ENCODE data around the gene BTBD16.

The BTBD16 gene

DNA sequence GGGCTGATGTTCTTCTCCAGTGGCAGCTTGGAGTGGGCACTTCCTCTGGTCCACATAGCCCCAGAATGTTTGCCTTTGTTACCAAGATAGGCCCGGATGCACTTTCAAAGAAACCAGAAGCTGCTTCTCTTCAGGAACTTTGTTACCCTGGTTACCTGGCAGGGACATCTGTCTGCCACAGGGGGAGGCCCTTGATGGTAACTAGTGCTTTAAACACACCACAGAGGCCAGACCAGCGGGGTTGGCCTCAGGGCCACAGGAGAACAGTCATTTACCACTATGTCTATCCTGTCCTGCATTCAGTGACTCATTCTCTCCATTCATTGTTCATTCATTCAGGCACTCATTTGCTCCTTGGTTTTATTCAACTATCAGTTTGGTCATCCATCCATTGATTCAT is 91.5 kb downstream of the BTBD16 start:
- Histone ChIP-seq H3K27ac (ENCODE audit: low read depth, low read length) (no peak overlapping the region), H3K9me3 (ENCODE audit: insufficient read depth, low read depth, low read length) (0 out of 2 replicates have a peak, but pooled peaks cover 4% of the 10 kb centered on the region), H3K27me3 (ENCODE audit: insufficient read depth, low read length) (no peaks in the 10 kb centered on the region), H3K4me1 (ENCODE audit: insufficient read depth, low read length) (no peaks in the 10 kb centered on the region), H3K4me3 (ENCODE audit: low read length) (no peak overlapping the region), H3K36me3 (ENCODE audit: insufficient read depth, low read length) (no peaks in the 10 kb centered on the region), H3K9ac (ENCODE audit: low read depth, low read length) (no peak overlapping the region)
- WGBS = 56% methylated on average over 2 of the region's 2 CpGs

DNA sequence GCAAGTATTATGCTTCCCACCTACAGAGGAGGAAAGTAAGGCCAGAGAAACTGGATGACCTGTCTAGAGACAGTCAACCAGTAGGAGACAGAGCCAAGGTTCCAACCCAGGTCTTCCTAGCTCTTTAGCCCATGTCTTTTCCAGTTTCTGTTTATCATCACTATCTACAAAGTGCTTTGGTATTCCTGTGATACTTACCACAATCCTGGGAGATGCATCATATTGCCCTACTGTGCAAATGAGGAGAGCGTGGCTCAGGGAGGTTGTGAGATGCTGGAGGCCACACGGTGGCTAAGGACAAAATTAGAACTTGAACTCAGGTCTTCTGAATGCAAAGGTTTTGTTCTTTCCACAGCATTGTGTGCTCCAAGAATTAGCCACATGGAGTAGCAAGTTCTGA is 92.2 kb downstream of the BTBD16 start:
- WGBS = 89% methylated on average over 2 of the region's 2 CpGs
- Histone ChIP-seq H3K9ac (ENCODE audit: low read depth, low read length) (no peak overlapping the region), H3K4me1 (ENCODE audit: insufficient read depth, low read length) (peaks cover 3% of the 10 kb centered on the region; the same call in 1 of the 2 replicates), H3K36me3 (ENCODE audit: insufficient read depth, low read length) (no peaks in the 10 kb centered on the region), H3K27ac (ENCODE audit: low read depth, low read length) (no peak overlapping the region), H3K9me3 (ENCODE audit: insufficient read depth, low read depth, low read length) (0 out of 2 replicates have a peak, but pooled peaks cover 6% of the 10 kb centered on the region), H3K27me3 (ENCODE audit: insufficient read depth, low read length) (no peaks in the 10 kb centered on the region), H3K4me3 (ENCODE audit: low read length) (no peak overlapping the region)

DNA sequence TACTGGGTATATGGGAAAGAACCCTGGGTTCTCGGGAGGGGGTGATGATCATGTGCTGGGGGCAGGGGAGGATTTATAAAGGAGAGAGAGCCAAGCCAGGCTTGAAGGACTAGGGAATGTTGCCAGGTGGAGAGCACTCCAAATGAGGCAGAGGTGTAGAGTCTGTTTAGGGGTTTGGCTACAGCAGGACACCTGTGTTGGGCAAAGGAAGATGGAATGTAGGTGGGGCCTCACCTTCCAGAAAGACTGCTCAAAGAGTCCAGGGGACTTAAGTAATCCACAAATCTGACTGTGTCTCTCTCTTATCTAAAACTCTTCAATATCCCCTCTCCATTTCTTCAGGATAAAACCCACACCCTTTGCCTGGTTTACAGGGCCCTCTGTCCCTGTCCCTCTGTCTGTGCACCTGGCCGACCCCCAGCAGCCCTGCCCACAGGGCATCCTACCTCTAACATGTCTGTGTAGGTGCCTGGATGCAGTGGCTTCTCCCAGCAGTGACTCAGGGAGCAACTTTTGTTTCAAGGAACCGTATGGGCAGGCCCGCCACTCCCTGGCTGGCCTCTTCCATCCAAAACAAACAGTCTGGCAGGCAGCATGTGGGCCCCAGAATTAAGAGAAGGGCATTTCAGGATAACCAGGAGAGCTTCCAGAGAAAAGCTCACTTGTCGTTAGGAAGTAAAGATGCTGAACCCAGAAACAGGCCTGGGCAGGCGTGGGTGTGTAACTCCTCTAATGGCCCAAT is 92.8 kb downstream of the BTBD16 start:
- 83% methylated on average over 6 of the region's 6 CpGs for WGBS
- H3K4me1 ChIP-seq (ENCODE audit: insufficient read depth, low read length) = peaks cover 9% of the 10 kb centered on the region; the same call in 1 of the 2 replicates
- H3K27ac ChIP-seq (ENCODE audit: low read depth, low read length) = no peak overlapping the region
- no peak overlapping the region for H3K9ac ChIP-seq (ENCODE audit: low read depth, low read length)
- H3K36me3 ChIP-seq (ENCODE audit: insufficient read depth, low read length) = no peaks in the 10 kb centered on the region
- no peak overlapping the region for H3K4me3 ChIP-seq (ENCODE audit: low read length)
- 0 out of 2 replicates have a peak, but pooled peaks cover 6% of the 10 kb centered on the region for H3K9me3 ChIP-seq (ENCODE audit: insufficient read depth, low read depth, low read length)
- no peaks in the 10 kb centered on the region for H3K27me3 ChIP-seq (ENCODE audit: insufficient read depth, low read length)

DNA sequence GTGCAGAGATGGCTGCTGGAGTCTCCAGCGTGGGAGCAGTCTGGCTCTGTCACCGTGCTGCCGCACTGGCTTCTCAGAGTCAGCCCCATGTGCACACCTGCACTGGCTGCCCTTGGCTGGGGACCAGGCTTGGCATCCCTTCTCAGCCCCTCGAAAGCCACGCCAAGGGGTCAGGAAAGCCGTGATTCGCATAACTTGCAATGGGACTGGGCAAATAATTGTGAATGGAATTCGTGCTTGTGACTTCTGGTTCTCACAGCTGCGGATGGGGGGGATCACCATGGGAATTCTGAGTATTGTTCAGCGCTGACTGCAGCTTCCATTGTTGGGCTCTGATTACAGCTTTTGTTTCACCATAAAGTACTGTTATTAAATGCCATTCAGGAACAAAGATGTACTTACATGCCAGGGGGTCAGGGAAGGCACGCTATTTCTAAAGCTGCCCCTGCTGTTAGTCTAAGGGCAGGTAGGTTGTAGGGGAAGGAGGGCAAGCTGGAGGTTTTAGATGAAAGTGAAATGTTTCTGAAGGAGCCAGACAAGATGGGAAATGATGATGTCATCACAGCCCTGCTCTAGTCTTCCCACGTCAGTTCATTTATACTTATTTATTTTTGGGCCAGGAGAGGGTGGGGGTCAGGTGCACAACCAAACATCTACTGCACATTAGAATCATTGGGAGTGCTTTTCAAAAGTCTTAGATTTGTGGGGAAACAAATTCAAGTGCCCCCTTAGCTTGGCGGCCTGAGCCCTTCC is 97.6 kb downstream of the BTBD16 start:
- no peak overlapping the region for H3K9ac ChIP-seq (ENCODE audit: low read depth, low read length)
- WGBS = 76% methylated on average over 12 of the region's 13 CpGs

DNA sequence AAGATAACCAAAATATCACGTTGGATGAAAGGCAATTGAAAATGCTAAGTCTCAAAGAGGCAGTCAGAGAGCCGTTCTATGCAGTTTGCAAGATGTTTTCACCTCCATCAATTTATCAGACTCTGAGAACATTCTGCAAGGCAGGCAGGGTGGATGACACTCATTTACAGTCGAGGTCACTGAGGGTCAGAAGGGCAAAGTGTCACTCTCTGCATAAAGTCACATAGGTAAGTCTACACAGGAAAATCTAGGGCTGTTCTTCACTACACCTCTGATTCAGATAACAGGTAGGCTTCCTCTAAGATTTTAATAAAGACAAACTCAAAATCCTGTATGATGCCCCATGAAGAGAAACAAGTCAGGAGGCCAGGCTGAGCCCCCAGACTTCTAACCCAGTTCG is 102.0 kb downstream of the BTBD16 start:
- Histone ChIP-seq H3K9me3 (ENCODE audit: insufficient read depth, low read depth, low read length) (no peaks in the 10 kb centered on the region), H3K27me3 (ENCODE audit: insufficient read depth, low read length) (peaks cover 15% of the 10 kb centered on the region), H3K27ac (ENCODE audit: low read depth, low read length) (no peak overlapping the region), H3K4me1 (ENCODE audit: insufficient read depth, low read length) (peaks cover 20% of the 10 kb centered on the region), H3K9ac (ENCODE audit: low read depth, low read length) (no peak overlapping the region), H3K4me3 (ENCODE audit: low read length) (no peak overlapping the region), H3K36me3 (ENCODE audit: insufficient read depth, low read length) (no peaks in the 10 kb centered on the region)
- 85% methylated on average over 4 of the region's 4 CpGs for WGBS

More for the DNA sequence above, 97.6 kb downstream of the BTBD16 start:
- no peak overlapping the region for H3K27ac ChIP-seq (ENCODE audit: low read depth, low read length)
- H3K4me1 ChIP-seq (ENCODE audit: insufficient read depth, low read length) = peaks cover 12% of the 10 kb centered on the region; the same call in 1 of the 2 replicates
- peaks cover 10% of the 10 kb centered on the region for H3K27me3 ChIP-seq (ENCODE audit: insufficient read depth, low read length)
- no peaks in the 10 kb centered on the region for H3K36me3 ChIP-seq (ENCODE audit: insufficient read depth, low read length)
- no peak overlapping the region for H3K4me3 ChIP-seq (ENCODE audit: low read length)
- H3K9me3 ChIP-seq (ENCODE audit: insufficient read depth, low read depth, low read length) = 0 out of 2 replicates have a peak, but pooled peaks cover 6% of the 10 kb centered on the region

DNA sequence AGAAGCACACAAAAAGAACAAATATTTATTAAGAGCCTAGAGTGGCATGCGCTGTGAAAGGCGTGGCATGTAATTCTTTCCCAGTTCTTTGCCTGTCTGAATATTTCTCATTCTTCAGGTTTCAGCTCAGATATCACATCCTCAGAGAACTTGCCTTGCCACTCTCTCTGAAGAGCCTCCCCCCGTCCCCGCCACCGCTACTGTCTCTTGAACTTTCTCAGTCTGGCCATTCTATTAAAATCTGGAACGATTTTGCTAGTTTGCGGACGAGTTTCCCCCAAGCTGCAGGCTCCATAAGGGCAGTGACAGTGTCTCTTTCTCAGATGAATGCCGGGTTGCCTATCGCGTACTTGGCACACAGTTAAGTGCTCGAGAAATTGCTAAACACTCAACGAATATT is 102.6 kb downstream of the BTBD16 start:
- Histone ChIP-seq H3K4me3 (ENCODE audit: low read length) (peak overlapping the region; percentile 61), H3K27ac (ENCODE audit: low read depth, low read length) (no peak overlapping the region), H3K9ac (ENCODE audit: low read depth, low read length) (no peak overlapping the region)

DNA sequence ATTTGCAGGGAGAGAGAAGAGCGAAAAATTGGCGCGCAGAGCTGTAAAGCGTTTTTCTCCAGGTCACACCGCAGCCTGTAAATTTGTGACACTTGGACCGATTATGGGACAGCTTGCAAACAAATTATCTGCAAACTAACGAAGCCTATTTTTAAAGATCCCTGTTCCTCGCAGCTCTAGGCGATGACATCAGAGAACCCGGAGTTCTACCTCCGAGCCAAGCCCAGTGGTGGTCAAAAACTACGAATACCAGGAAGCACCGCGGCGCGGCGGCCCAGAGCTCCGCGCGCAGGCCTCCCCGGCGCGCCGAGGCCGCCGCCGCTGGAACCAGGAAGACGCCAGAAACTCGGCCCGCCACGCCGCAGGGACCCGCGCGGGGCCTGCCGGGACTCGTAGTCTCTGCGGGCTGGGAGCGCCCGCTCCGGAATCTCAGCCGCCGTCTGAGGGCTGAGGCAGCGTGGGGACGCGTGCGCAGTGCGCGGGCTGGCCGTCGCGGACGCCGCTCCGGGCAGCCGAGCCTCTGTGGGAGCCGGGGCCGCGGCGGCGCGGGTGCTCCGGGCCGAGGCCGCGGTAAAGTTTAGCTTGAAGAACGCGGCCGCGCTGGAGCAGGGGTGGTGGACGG is 103.3 kb downstream of the BTBD16 start, which contains the start of gene PLEKHA1:
Gene PLEKHA1, plus strand, starts transcription at position 472 of the 622 bp plus-strand sequence. CDS start 18,493 bp downstream, outside the sequence.
- Histone ChIP-seq H3K27me3 (ENCODE audit: insufficient read depth, low read length) (peaks cover 15% of the 10 kb centered on the region), H3K9ac (ENCODE audit: low read depth, low read length) (peak within 1 kb of the TSS; percentile 79), H3K4me1 (ENCODE audit: insufficient read depth, low read length) (peaks cover 9% of the 10 kb centered on the region), H3K27ac (ENCODE audit: low read depth, low read length) (peak within 1 kb of the TSS; percentile 51; the same call in 1 of the 2 replicates), H3K36me3 (ENCODE audit: insufficient read depth, low read length) (no peaks in the 10 kb centered on the region), H3K9me3 (ENCODE audit: insufficient read depth, low read depth, low read length) (no peaks in the 10 kb centered on the region), H3K4me3 (ENCODE audit: low read length) (peak within 1 kb of the TSS; percentile 61)
- WGBS = 2% methylated on average over 71 of the region's 71 CpGs

More for the DNA sequence above, 102.6 kb downstream of the BTBD16 start:
- WGBS = 30% methylated on average over 13 of the region's 13 CpGs
- H3K36me3 ChIP-seq (ENCODE audit: insufficient read depth, low read length) = no peaks in the 10 kb centered on the region
- peaks cover 15% of the 10 kb centered on the region for H3K27me3 ChIP-seq (ENCODE audit: insufficient read depth, low read length)
- no peaks in the 10 kb centered on the region for H3K9me3 ChIP-seq (ENCODE audit: insufficient read depth, low read depth, low read length)
- peaks cover 14% of the 10 kb centered on the region for H3K4me1 ChIP-seq (ENCODE audit: insufficient read depth, low read length)

DNA sequence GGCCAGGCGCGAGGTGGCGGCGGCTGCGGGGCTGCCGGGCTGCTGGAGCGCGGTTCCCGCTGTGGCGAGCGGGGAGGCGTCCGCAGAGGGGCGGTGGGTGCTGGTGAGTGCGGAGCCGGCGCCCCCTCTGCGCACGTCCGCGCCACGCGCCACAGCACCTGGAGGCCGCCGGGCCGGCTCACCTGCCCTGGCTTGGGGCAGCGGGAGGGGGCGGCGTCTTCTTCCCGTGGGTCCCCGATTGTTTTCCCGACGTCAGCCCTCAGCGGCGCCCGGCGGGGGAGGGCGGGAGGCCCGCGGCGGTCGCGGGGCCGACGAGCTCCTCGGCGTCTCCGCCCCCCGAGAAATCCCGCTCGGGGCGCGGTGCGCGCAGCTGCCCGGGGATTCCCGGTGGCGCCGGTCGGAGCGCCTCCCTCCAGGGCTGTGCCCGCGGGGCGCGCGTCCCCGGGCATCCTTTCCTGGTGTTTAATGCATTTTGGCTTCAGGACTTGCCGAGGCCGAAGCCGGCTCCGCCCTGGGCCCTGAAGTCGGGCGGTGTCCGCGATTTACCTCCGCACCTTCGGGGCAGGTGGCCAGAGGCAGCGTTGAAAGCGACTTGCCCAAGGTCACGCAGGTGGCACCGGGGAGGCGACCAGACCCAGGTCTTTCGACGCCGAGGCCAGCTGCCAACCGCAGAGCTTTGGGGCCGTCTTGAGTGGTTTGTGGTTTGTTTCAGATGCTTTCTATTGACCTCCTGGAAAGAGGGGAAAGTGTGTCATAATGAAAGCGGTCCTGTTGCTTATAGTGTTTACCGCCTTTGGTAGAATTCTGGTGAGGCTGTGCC is 104.0 kb downstream of the BTBD16 start:
- Histone ChIP-seq H3K27me3 (ENCODE audit: insufficient read depth, low read length) (peaks cover 15% of the 10 kb centered on the region), H3K4me3 (ENCODE audit: low read length) (peak overlapping the region; percentile 61), H3K36me3 (ENCODE audit: insufficient read depth, low read length) (no peaks in the 10 kb centered on the region), H3K4me1 (ENCODE audit: insufficient read depth, low read length) (peaks cover 9% of the 10 kb centered on the region), H3K27ac (ENCODE audit: low read depth, low read length) (peak overlapping the region; percentile 51; the same call in 1 of the 2 replicates), H3K9me3 (ENCODE audit: insufficient read depth, low read depth, low read length) (no peaks in the 10 kb centered on the region), H3K9ac (ENCODE audit: low read depth, low read length) (peak overlapping the region; percentile 79)
- WGBS = under 1% methylated on average over 89 of the region's 89 CpGs

DNA sequence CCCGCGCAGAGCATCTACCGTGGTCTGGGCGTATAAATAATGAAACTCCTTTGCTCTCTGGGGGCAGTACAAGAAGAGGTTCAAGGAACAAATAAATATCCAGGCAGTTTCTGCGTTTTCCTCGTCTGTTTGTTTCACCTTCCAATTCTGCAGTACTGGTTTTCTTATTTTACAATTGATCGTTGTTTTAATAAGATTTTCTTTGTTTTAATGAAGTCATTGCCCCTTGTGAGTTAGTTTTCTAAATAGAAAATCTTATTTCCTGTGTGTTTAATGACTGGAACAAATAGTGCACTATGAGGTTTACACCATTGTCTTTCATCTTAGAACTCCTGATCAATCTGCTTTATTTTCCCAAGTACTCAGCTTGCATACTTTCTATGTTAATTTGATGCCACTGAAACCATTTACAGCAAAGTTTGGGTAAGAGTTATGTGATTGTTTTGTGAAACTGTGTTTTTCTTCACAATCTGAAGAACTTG is 104.6 kb downstream of the BTBD16 start:
- peaks cover 15% of the 10 kb centered on the region for H3K27me3 ChIP-seq (ENCODE audit: insufficient read depth, low read length)
- H3K4me1 ChIP-seq (ENCODE audit: insufficient read depth, low read length) = peaks cover 9% of the 10 kb centered on the region
- no peak overlapping the region for H3K27ac ChIP-seq (ENCODE audit: low read depth, low read length)
- no peaks in the 10 kb centered on the region for H3K9me3 ChIP-seq (ENCODE audit: insufficient read depth, low read depth, low read length)
- H3K36me3 ChIP-seq (ENCODE audit: insufficient read depth, low read length) = no peaks in the 10 kb centered on the region
- WGBS = 14% methylated on average over 7 of the region's 7 CpGs
- H3K9ac ChIP-seq (ENCODE audit: low read depth, low read length) = peak overlapping the region; percentile 79
- peak overlapping the region; percentile 61 for H3K4me3 ChIP-seq (ENCODE audit: low read length)

DNA sequence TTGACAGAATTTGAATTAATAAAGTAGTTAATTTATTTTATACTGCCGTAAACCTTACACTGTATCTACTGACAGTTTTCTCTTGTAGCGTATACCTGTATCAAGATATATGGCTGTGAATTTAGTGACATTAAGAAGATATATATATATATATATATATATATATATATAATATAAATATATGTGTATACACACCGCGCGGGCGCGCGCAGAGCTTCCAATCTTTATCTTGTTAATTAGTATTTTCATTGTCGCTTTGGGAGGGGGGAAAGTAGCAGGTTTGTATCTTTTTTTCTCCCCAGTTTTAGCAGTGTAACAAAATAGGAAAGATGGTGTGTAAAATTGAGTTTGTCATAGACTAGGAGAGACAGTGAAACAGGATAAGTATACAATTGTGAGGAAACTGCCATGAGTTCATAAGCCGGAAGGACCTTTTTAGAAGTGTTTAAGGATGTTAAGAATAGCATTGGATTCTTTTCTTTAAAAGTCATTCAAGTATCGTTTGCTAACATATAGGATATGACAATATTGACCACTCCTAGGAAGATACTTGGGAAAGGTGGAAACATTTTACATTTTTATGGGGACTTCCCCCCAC is 105.4 kb downstream of the BTBD16 start:
- Histone ChIP-seq H3K9me3 (ENCODE audit: insufficient read depth, low read depth, low read length) (no peaks in the 10 kb centered on the region), H3K4me3 (ENCODE audit: low read length) (no peak overlapping the region; the same call in 1 of the 2 replicates), H3K4me1 (ENCODE audit: insufficient read depth, low read length) (peaks cover 9% of the 10 kb centered on the region), H3K36me3 (ENCODE audit: insufficient read depth, low read length) (no peaks in the 10 kb centered on the region), H3K9ac (ENCODE audit: low read depth, low read length) (no peak overlapping the region), H3K27me3 (ENCODE audit: insufficient read depth, low read length) (peaks cover 15% of the 10 kb centered on the region), H3K27ac (ENCODE audit: low read depth, low read length) (no peak overlapping the region)
- 93% methylated on average over 8 of the region's 11 CpGs for WGBS
